ENCODE data around the gene NKD2.

NKD2 gene

GRCh38 chr5:1047332-1047965 is 38.8 kb downstream of the NKD2 start:
- no peak for DNase-seq

GRCh38 chr5:1048162-1048721 is 39.6 kb downstream of the NKD2 start:
- no peak for DNase-seq

- no peak for DNase-seq
Observed at GRCh38 chr5:1048861-1049838, 40.5 kb downstream of the NKD2 start.

GRCh38 chr5:1050423-1051365 is 42.1 kb downstream of the NKD2 start:
- DNase-seq: no peak

- DNase-seq: no peak
Observed at GRCh38 chr5:1051366-1051720, 42.7 kb downstream of the NKD2 start.

- no peak for DNase-seq
Observed at GRCh38 chr5:1052076-1052475, 43.5 kb downstream of the NKD2 start.

GRCh38 chr5:1052641-1053390 is 44.2 kb downstream of the NKD2 start:
- DNase-seq: no peak

GRCh38 chr5:1053391-1054017 is 44.9 kb downstream of the NKD2 start:
- DNase-seq: no peak

GRCh38 chr5:1054018-1054798 is 45.6 kb downstream of the NKD2 start:
- DNase-seq: no peak

- DNase-seq: no peak
Observed at GRCh38 chr5:1054799-1055775, 46.5 kb downstream of the NKD2 start.

- DNase-seq: no peak
Observed at GRCh38 chr5:1055896-1056610, 47.5 kb downstream of the NKD2 start.

GRCh38 chr5:1056611-1057484 is 48.2 kb downstream of the NKD2 start:
- no peak for DNase-seq

- DNase-seq: no peak
Observed at GRCh38 chr5:1057485-1058082, 49.0 kb downstream of the NKD2 start.

- DNase-seq: no peak
Observed at GRCh38 chr5:1058083-1058945, 49.7 kb downstream of the NKD2 start.

GRCh38 chr5:1058988-1059883 is 50.6 kb downstream of the NKD2 start:
- DNase-seq: no peak
